NT2/D1 (cell line): ENCODE data around the gene RESP18.

Source experiments
- YY1 ChIP-seq: IDR thresholded peaks from 2 replicates; pipeline ENCODE4 v1.6.1; 2011; ENCODE audit not compliant: insufficient read length, insufficient read depth
- ZNF274 ChIP-seq: IDR thresholded peaks from 2 replicates; pipeline ENCODE4 v1.6.1; 2011; ENCODE audit warnings: mild to moderate bottlenecking, low read depth, low read length

- TF ChIP-seq YY1 (no peak), ZNF274 (no peak)
Observed at GRCh38 chr2:219350215-219350614, 17.7 kb upstream of the RESP18 start.
